IMR-90 (cell line): ENCODE data around the gene LRP11. TPM values are rescaled to one million over a fixed set of nuclear protein-coding genes. Genes with fewer than 3 reads are reported as not detected.

Source experiments
- ATAC-seq: fragments of 200-7000 bp; cut with Tn5 transposase; 2 replicates; pipeline ENCODE4 v1.9.1; 2020; ENCODE audit warnings: low read depth, mild to moderate bottlenecking, moderate library complexity
- BruUV-seq: library from RNA; stranded (reverse); fragments of 400-500 nt; replicated peaks from 2 replicates; lab custom pipeline; 2021; lab: Mats Ljungman, UMichigan
- CTCF ChIA-PET: fragments of 300-600 bp; formaldehyde crosslinking; extraction: SDS; loops from one replicate; lab custom pipeline; 2021; ENCODE audit warnings: antibody characterized with exemption; lab: Yijun Ruan, JAX
- POLR2A ChIA-PET: fragments of 300-600 bp; sonication (Branson Sonifier 250); formaldehyde crosslinking; loops from one replicate; lab custom pipeline; 2022; ENCODE audit warnings: antibody characterized with exemption; ENCODE audit not compliant: unreplicated experiment; lab: Charles Lee
- DNase-seq: peaks from one replicate; pipeline ENCODE4 v3.0.0; 2013
- H2AFZ ChIP-seq: replicated peaks from 2 replicates; pipeline ENCODE3; 2013; ENCODE audit warnings: low read length, mild to moderate bottlenecking; ENCODE audit not compliant: poor library complexity
- H2AK5ac ChIP-seq: 2 replicates; pipeline ENCODE4 v1.6.1; 2013; ENCODE audit warnings: low read depth, low read length, inconsistent platforms
- H2AK9ac ChIP-seq: replicated peaks from 2 replicates; pipeline ENCODE3; 2013; ENCODE audit warnings: mild to moderate bottlenecking, low read depth, low read length, moderate library complexity; ENCODE audit not compliant: poor library complexity
- H2BK120ac ChIP-seq: 2 replicates; pipeline ENCODE4 v1.6.1; 2013; ENCODE audit warnings: low read depth, low read length, inconsistent platforms
- H2BK15ac ChIP-seq: 3 replicates; pipeline ENCODE4 v1.6.1; 2013; ENCODE audit warnings: low read depth, low read length, inconsistent platforms
- H2BK20ac ChIP-seq: 2 replicates; pipeline ENCODE4 v1.6.1; 2013; ENCODE audit warnings: low read depth, mild to moderate bottlenecking, inconsistent platforms, low read length, moderate library complexity
- H2BK5ac ChIP-seq: 2 replicates; pipeline ENCODE4 v1.6.1; 2013; ENCODE audit warnings: mild to moderate bottlenecking, low read depth, low read length, inconsistent platforms; ENCODE audit not compliant: poor library complexity, severe bottlenecking
- H3K14ac ChIP-seq: replicated peaks from 2 replicates; pipeline ENCODE4 v1.6.1; 2013; ENCODE audit warnings: low read depth, low read length, inconsistent platforms
- H3K18ac ChIP-seq: 2 replicates; pipeline ENCODE4 v1.6.1; 2013; ENCODE audit warnings: low read depth, low read length, control low read depth
- H3K23ac ChIP-seq: 2 replicates; pipeline ENCODE4 v1.6.1; 2013; ENCODE audit warnings: low read depth, low read length, inconsistent platforms
- H3K27ac ChIP-seq: 2 replicates; pipeline ENCODE4 v1.5.1; 2013; ENCODE audit warnings: mild to moderate bottlenecking, control low read depth, low read length; ENCODE audit not compliant: insufficient read depth
- H3K27me3 ChIP-seq: 2 replicates; pipeline ENCODE4 v1.6.1; 2013; ENCODE audit warnings: low read length; ENCODE audit not compliant: control insufficient read depth, insufficient read depth
- H3K36me3 ChIP-seq: 2 replicates; pipeline ENCODE4 v1.6.1; 2013; ENCODE audit warnings: low read length, mixed read lengths; ENCODE audit not compliant: control insufficient read depth, insufficient read depth
- H3K4ac ChIP-seq: 2 replicates; pipeline ENCODE4 v1.6.1; 2013; ENCODE audit warnings: low read depth, low read length, inconsistent platforms
- H3K4me1 ChIP-seq: 2 replicates; pipeline ENCODE4 v1.6.1; 2013; ENCODE audit warnings: low read length, mixed read lengths; ENCODE audit not compliant: control insufficient read depth, insufficient read depth
- H3K4me2 ChIP-seq: 2 replicates; pipeline ENCODE4 v1.6.1; 2013; ENCODE audit warnings: low read depth, mild to moderate bottlenecking, control low read depth, low read length, moderate library complexity
- H3K4me3 ChIP-seq: 2 replicates; pipeline ENCODE4 v1.5.1; 2013; ENCODE audit warnings: low read depth, mild to moderate bottlenecking, control low read depth, low read length, moderate library complexity; ENCODE audit not compliant: insufficient read depth
- H3K56ac ChIP-seq: 2 replicates; pipeline ENCODE4 v1.6.1; 2013; ENCODE audit warnings: low read length, inconsistent platforms; ENCODE audit not compliant: insufficient read depth; ENCODE audit errors: extremely low read depth
- H3K79me1 ChIP-seq, 2 experiments: 2 replicates each; pipeline ENCODE4 v1.6.1; 2013; ENCODE audit warnings: low read length in 2 of 2, inconsistent platforms in 1 of 2, low read depth in 1 of 2
- H3K9ac ChIP-seq: 2 replicates; pipeline ENCODE4 v1.6.1; 2013; ENCODE audit warnings: low read depth, low read length, control low read depth
- H3K9me1 ChIP-seq: 2 replicates; pipeline ENCODE4 v1.6.1; 2013; ENCODE audit warnings: low read length, inconsistent platforms; ENCODE audit not compliant: insufficient read depth
- H3K9me3 ChIP-seq: 2 replicates; pipeline ENCODE4 v1.6.1; 2013; ENCODE audit warnings: low read length; ENCODE audit not compliant: control insufficient read depth, insufficient read depth
- H4K20me1 ChIP-seq: 2 replicates; pipeline ENCODE4 v1.6.1; 2013; ENCODE audit warnings: low read length, inconsistent platforms; ENCODE audit not compliant: insufficient read depth
- H4K5ac ChIP-seq: 2 replicates; pipeline ENCODE4 v1.6.1; 2013; ENCODE audit warnings: mild to moderate bottlenecking, low read depth, low read length, control low read depth
- H4K8ac ChIP-seq, 2 experiments: 2 replicates each; pipeline ENCODE4 v1.6.1; 2013; ENCODE audit warnings: low read depth in 2 of 2, low read length in 2 of 2, control low read depth in 1 of 2, inconsistent platforms in 1 of 2
- H4K91ac ChIP-seq: 2 replicates; pipeline ENCODE4 v1.6.1; 2013; ENCODE audit warnings: low read depth, low read length, inconsistent platforms; ENCODE audit not compliant: insufficient read depth
- BHLHE40 ChIP-seq: fragments of 150-350 bp; IDR thresholded peaks from 2 replicates; pipeline ENCODE4 v1.6.1; 2016; ENCODE audit warnings: mild to moderate bottlenecking, low read depth, low read length
- CEBPB ChIP-seq: IDR thresholded peaks from 2 replicates; pipeline ENCODE4 v1.6.1; 2012; ENCODE audit warnings: low read depth, low read length, improper control_type of control experiment
- CHD1 ChIP-seq: IDR thresholded peaks from 2 replicates; pipeline ENCODE4 v1.6.1; 2012; ENCODE audit warnings: low read depth, low read length, improper control_type of control experiment
- CTCF ChIP-seq: conservative IDR thresholded peaks from 2 replicates; pipeline ENCODE4 v1.5.1; 2012; ENCODE audit warnings: mild to moderate bottlenecking, low read depth, low read length, improper control_type of control experiment
- ELK1 ChIP-seq: fragments of 150-350 bp; IDR thresholded peaks from 2 replicates; pipeline ENCODE4 v1.6.1; 2016; ENCODE audit warnings: low read depth, mild to moderate bottlenecking, low read length, moderate library complexity, borderline replicate concordance
- FOS ChIP-seq: fragments of 150-350 bp; IDR thresholded peaks from 2 replicates; pipeline ENCODE4 v1.6.1; 2016; ENCODE audit warnings: low read depth, low read length
- MXI1 ChIP-seq: IDR thresholded peaks from 2 replicates; pipeline ENCODE4 v1.6.1; 2012; ENCODE audit warnings: low read depth, mild to moderate bottlenecking, low read length, moderate library complexity, borderline replicate concordance
- NFE2L2 ChIP-seq: fragments of 150-350 bp; IDR thresholded peaks from 2 replicates; pipeline ENCODE4 v1.6.1; 2016; ENCODE audit warnings: low read depth, mild to moderate bottlenecking, low read length
- POLR2A ChIP-seq: IDR thresholded peaks from 2 replicates; pipeline ENCODE4 v1.6.1; 2012; ENCODE audit warnings: mild to moderate bottlenecking, low read depth, low read length
- RCOR1 ChIP-seq: IDR thresholded peaks from 2 replicates; pipeline ENCODE4 v1.6.1; 2012; ENCODE audit warnings: mild to moderate bottlenecking, low read length, improper control_type of control experiment; ENCODE audit not compliant: insufficient replicate concordance
- RFX5 ChIP-seq: IDR thresholded peaks from 2 replicates; pipeline ENCODE4 v1.8.0; 2012; ENCODE audit warnings: low read depth, mild to moderate bottlenecking, low read length, moderate library complexity
- SMC3 ChIP-seq: fragments of 150-350 bp; IDR thresholded peaks from 2 replicates; pipeline ENCODE4 v1.6.1; 2016; ENCODE audit warnings: low read depth, mild to moderate bottlenecking, antibody characterized with exemption, low read length, moderate library complexity
- USF2 ChIP-seq: fragments of 150-350 bp; IDR thresholded peaks from 2 replicates; pipeline ENCODE4 v1.6.1; 2017; ENCODE audit warnings: mild to moderate bottlenecking, antibody characterized with exemption, low read length, low read depth
- WGBS, 2 experiments: methylation state at CpG; one replicate each; pipeline versions ENCODE4 v1.1.5 to v1.1.7; 2013; ENCODE audit warnings: missing lambda C conversion rate in 2 of 2; ENCODE audit not compliant: insufficient read length in 1 of 2; ENCODE audit errors: extremely low coverage in 2 of 2; 5-methylcytosine and 5-hydroxymethylcytosine counted together
- dilution Hi-C: fragments of 300-500 bp; cut with HindIII; formaldehyde crosslinking; loops from one replicate; pipeline ENCODE4 v1.14.3; 2018; ENCODE audit warnings: low sequenced_read_pairs; ENCODE audit not compliant: unreplicated experiment
- in situ Hi-C: fragments of 300-500 bp; cut with MboI; formaldehyde crosslinking; loops from 3 replicates; pipeline ENCODE4 v1.14.3; 2019; ENCODE audit warnings: low sequenced_read_pairs, inconsistent platforms, mixed read lengths
- intact Hi-C: fragments of 100-400 bp; cut with micrococcal nuclease; formaldehyde crosslinking; loops from 2 replicates; pipeline ENCODE4 v1.10.0; 2022
- polyA plus RNA-seq, 3 experiments: library from polyadenylated mRNA; depleted of rRNA; stranded (reverse); fragments of >200 nt; gene quantifications; 2 replicates each; pipeline ENCODE4 v1.2.3, GENCODE V29; 2012; ENCODE audit warnings: low replicate concordance in 1 of 3
- total RNA-seq: library from RNA; depleted of rRNA; stranded (reverse); fragments of >200 nt; gene quantifications from 2 replicates; pipeline ENCODE4 v1.2.3, GENCODE V29; 2012

Gene LRP11
- total and polyA plus RNA-seq, 2 of the 4 experiments (the other 2 are of a cell fraction) = 48.8 to 63.8 TPM

- Histone ChIP-seq H2AK5ac (no peak overlapping the region; the same call in 1 of the 2 replicates), H2BK120ac (no peak overlapping the region), H4K5ac (no peak overlapping the region), H2AK9ac (no peak overlapping the region), H3K4me2 (peak overlapping the region; percentile 8; the same call in 1 of the 2 replicates), H3K18ac (no peak overlapping the region), H3K9ac (no peak overlapping the region), H2BK5ac (no peak overlapping the region), H3K14ac (no peak overlapping the region), H2BK20ac (peak overlapping the region; percentile 17; the same call in 1 of the 2 replicates), H3K4ac (no peak overlapping the region), H3K36me3 (no peaks in the 10 kb centered on the region), H3K9me3 (no peaks in the 10 kb centered on the region), H4K20me1 (no peaks in the 10 kb centered on the region), H3K9me1 (peaks cover 5% of the 10 kb centered on the region; the same call in 1 of the 2 replicates), H2AFZ (no peak overlapping the region), H3K4me1 (peaks cover 14% of the 10 kb centered on the region), H3K4me3 (no peak overlapping the region), H3K27me3 (0 out of 2 replicates have a peak, but pooled peaks cover 2% of the 10 kb centered on the region), H3K56ac (no peak overlapping the region), H2BK15ac (peak overlapping the region; percentile 48; the same call in 1 of the 3 replicates), H3K79me1 (no peaks in the 10 kb centered on the region), H4K91ac (no peak overlapping the region), H3K23ac (no peak overlapping the region), H3K27ac (no peak overlapping the region), H4K8ac (peak overlapping the region in 1 of 2 experiments; percentile 7; a peak in 1 of 4 replicates)
- intact Hi-C loops = no loop called here
- no CpG with 5 or more reads among the region's 3 CpGs for WGBS, 2 experiments
- in situ Hi-C loops = no loop called here
- peak; percentile 89 for DNase-seq
- dilution Hi-C loops = no loop called here
- ChIA-PET POLR2A (no interaction called here), CTCF (no interaction called here)
- no TSS peak for BruUV-seq
- ATAC-seq = peak; percentile 54
- no peak for TF ChIP-seq RFX5
- TF ChIP-seq CTCF = no peak
- no peak for TF ChIP-seq RCOR1
- TF ChIP-seq CHD1 = no peak
- peak; percentile 79; the same call in 1 of the 2 replicates for TF ChIP-seq FOS
- TF ChIP-seq ELK1 = no peak
- no peak for TF ChIP-seq POLR2A
- TF ChIP-seq MXI1 = no peak
- TF ChIP-seq NFE2L2 = peak; percentile 50; the same call in 1 of the 2 replicates
- 0 out of 2 replicates have a peak, but pooled peaks have one; percentile 25 for TF ChIP-seq BHLHE40
- no peak for TF ChIP-seq SMC3
- peak; percentile 95 for TF ChIP-seq CEBPB
- no peak for TF ChIP-seq USF2
Observed at GRCh38 chr6:149887343-149887742, 23.2 kb upstream of the LRP11 start.
